GM19452 (cell line): ENCODE results near the gene TSEN2.
"Not testable (repeated sequence)": the region's sequence is repeated elsewhere in the genome, so short reads cannot be mapped to it uniquely, and the experiment has no call there.

Experiments used
- ATAC-seq: cut with Tn5 transposase; IDR thresholded peaks from one replicate; pipeline ENCODE4 v1.9.1; 2021; ENCODE audit not compliant: unreplicated experiment

TSEN2 gene

DNA sequence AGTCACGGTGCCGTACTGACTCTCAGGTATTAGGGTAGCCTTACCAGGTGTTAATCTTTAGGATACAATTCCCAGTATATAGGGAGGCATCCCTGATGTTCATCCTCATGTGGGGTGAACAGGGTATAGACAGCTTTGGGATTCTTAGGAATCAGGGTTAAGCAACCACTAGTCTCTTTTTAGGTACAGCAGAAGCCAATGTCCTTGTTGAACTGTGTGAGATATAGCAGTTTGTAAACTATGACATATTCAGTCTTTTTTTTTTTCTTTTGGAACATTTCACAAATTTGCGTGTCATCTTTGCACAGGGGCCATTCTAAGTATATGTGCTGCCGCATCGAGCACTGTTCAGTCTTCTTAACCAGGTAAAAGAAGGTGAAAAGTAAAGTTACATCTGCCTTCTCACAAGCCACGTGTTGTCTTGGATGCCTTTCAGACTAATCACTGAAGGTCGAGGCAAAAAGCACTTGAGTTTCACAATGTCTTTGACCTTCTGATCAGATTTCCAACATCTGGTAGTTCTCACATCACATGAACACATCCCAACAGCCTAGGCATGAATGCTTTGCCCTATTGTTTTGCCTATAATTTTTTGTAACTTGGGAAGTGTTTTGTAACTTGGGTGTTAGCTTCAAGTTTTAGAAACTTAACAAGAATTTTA lies 17.2 kb downstream of the TSEN2 start:
- no peak for ATAC-seq

DNA sequence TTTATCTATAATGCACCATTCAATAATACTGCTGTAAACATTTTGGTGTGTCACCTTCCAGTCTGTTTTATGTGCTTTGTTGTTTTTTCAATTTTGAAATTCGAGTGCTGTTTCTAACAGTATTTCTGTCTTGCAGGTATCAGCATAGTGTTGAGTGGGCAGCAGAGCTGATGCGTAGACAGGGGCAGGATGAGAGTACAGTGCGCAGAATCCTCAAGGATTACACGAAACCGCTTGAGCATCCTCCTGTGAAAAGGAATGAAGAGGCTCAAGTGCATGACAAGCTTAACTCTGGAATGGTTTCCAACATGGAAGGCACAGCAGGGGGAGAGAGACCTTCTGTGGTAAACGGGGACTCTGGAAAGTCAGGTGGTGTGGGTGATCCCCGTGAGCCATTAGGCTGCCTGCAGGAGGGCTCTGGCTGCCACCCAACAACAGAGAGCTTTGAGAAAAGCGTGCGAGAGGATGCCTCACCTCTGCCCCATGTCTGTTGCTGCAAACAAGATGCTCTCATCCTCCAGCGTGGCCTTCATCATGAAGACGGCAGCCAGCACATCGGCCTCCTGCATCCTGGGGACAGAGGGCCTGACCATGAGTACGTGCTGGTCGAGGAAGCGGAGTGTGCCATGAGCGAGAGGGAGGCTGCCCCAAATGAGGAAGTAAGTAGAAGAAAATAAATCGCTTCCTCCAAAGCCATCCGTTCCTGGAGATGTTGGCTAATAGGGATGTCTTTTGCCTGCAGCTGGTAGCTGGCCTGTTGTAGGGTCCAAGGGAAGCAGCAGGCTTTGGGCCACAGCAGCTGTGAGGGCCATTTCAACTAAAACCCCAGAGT lies 19.1 kb downstream of the TSEN2 start:
- ATAC-seq, result no peak

DNA sequence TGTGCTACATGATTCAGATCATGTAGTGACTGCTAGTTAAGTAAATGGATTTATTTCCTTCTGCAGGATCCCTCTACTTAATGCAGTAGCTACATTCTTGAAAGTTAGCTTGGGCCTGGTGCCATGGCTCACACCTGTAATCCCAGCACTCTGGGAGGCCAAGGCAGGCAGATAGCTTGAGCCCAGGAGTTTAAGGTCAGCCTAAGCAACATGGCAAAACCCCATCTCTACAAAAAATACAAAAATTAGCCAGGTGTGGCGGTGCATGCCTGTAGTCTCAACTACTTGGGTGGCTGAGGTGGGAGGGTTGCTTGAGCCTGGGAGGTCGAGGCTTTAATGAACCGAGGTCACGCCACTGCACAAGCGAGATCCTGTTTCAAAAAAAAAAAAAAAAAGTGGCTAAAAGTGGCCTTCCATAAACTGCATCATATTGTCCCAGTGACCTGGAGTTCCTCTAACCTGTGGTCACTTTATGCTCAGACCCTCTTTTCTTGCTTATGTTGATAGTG lies 22.0 kb downstream of the TSEN2 start:
- ATAC-seq, result no peak

DNA sequence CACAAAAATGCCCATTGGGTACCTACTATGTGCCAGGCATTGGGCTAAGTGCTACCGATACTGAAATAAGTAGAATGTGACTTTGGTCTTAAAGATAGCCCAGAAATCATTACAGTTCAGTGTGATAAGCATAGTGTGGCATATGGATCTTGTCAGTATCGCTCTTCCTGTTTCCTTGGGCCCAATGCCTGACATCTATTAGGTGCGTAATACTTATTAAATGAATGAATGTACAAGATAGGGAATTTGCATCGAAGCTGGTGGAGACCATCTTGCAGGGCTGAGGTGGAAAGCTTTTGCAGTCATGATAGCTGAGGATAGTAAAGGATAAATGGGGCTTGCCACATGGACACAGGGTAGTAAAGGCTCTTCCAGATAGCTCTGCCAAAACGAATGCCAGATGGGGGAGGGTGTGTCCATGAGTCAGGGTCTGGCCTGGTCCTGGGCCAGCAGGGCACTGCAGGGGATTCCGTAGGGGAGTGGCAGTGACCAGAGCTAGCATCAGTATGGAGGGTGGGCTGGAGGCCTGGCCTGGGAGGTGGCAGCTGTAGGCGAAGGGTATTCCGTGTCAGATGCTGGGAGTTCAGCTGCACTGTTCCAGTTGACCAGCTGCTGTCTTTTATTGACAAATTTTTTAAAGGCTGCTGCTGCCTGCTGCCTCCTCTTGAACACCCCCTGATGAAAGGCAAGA lies 23.5 kb downstream of the TSEN2 start:
- ATAC-seq, result no peak

DNA sequence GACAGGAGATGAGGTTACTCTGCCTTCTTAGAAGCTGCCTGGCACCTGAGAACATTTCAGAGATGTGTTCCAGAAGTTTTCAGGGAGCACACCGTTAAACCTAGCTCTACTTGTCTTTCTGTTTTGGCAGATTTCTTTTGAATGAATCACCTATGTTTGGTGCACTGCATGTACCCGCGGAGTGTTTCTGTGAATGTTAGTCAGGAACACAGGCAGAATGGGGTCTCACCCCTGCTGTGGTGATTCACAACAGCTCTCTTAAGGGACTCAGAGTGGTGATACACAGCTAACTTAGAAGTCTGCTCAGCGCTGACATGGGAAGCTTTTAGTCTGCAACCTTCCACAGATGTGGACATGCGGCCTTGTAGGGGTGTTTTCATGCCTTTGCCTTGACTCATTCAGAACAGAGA lies 24.0 kb downstream of the TSEN2 start:
- no peak for ATAC-seq

DNA sequence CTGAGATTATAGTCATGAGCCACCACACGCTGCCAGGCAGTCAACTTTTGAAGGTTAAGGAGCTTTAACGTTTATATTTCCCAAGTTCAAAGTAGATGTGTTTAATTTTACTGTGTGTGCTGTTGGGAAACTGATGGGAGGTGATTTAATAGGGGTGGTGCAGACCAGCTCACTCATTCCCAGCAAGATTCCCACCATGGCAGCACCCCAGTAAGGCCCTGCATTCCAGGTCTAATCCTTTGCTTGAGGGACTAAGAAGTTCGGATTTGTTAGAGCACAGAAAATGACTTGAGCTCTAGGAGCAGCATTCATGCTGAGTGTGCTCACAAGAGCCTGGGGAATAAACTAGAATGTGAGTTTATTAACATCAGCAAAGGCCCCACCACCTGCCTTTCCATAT lies 25.2 kb downstream of the TSEN2 start:
- ATAC-seq, result no peak

DNA sequence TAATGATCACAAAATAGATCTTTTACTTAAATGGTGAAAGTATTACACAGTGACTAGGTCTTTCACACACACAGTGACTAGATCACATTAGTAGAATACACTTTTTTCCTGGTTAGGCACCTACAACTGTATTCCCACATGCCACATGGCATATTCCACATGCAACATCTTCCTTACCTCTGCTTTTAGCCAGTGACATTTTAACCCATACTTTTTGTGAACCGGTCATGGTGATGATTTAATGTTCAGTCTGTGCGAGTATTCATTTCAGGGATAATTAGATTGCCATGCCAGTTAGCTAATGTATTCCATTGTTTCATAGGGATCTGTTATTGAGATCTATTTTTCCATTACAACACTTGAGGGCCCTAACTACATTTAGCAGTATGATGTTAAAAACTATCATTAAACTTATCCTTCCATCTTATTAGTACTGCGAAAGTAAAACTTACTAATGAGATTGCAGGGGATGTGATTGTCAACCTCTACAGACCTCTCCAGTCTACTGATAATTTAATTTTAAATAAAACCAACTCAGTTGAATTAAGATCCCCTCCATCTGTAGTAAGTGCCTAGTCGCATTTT lies 28.3 kb downstream of the TSEN2 start:
- ATAC-seq, result no peak

DNA sequence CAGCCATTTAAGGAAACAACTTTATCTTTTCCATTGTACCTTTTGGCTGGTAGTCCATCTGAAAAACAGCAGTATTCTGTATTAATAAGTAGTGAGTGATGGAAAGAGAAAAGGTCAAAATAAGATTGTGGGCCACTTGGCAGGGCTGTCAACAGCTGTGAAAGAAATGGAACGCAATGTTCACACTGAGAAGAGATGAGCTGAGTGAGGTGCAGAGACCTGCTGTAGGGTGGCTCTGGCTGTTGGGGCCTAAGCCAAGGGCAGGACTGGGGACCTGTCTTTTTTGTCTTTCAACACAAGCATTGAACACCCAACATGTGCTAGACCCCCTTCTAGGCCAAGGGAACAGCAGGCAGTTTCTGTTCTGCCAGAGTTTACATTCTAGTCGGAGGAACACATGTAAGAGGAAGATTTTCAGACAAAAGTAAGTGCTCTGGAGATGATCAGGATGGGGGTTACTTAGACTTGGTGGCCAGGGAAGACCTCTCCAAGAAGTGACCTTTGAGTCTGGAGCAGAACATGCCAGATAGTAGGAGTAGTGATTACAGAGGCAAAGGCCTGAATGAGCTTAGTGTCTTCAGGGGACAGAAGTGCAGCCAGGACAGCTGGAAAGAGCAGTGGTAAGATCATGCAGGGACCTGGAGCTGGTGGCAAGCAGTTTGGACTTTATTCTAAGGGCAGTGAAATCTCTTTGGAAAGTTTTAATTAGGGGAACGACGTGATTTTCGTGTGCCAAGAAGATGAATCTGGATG lies 29.6 kb downstream of the TSEN2 start:
- ATAC-seq, result no peak

DNA sequence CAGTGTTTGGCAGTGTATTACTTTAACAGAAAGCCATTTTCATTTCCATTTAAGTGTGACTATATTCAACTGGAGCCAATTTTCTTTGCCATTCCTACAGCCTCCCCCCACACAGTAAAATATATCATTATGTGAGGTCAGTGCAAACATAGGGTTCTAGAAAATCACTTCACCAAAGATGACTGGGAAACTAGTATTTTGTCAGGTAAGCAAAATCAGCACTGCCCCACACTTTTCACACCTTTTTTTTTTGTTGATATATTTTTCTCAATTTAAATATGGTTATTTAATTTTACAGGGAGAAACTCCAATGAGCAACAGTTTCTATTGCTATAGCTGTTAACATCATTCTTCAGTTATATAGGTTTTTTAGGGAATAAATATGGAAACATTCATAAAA lies 31.4 kb downstream of the TSEN2 start:
- ATAC-seq, result no peak

DNA sequence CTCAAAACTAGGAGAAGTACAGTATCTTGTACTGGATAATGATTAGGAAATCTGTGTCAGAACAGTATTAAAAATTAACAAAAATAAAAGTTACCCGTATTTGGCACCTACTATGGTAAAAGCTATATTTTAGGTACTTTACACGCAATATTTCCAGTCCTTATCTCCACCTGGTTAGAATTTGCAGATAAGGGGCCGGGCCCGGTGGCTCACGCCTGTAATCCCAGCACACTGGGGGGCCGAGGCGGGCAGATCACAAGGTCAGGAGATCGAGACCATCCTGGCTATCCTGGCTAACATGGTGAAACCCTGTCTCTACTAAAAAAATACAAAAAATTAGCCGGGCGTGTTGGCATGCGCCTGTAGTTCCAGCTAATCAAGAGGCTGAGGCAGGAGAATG lies 32.6 kb downstream of the TSEN2 start:
- no peak for ATAC-seq

DNA sequence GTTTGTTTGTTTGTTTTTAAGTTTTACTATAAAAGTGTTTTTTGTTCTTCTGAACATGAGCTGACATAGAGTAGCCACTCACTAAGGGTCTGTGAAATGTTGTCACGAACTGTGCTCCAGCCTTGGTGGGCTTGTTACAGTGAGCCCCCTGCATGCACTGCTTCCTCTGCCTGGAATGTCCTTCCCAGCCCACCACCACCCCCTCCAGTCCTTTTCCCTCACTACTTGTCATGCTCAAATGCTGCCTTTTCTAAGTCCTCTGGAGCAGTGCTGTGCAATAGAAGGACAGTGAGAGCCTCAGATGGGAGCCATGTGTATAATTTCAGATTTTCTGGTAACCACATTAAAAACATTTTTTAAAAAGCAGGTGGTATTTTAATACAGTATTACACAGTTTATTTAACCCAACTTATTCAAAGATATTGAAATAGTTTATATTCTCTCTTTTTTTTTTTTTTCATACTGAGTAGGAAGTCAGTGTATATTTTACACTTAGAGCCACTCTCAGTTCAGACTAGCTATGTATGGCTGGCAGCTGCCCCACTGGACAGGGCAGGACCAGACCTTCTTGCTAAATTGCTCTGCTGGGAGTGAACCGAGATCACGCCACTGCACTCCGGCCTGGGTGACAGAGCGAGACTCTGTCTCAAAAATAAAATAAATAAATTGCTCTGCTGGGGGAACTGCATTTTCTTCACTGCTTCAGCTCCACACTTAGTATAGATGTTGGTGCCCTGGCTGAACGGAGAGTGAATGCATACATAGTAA lies 34.2 kb downstream of the TSEN2 start:
- ATAC-seq, result no peak

DNA sequence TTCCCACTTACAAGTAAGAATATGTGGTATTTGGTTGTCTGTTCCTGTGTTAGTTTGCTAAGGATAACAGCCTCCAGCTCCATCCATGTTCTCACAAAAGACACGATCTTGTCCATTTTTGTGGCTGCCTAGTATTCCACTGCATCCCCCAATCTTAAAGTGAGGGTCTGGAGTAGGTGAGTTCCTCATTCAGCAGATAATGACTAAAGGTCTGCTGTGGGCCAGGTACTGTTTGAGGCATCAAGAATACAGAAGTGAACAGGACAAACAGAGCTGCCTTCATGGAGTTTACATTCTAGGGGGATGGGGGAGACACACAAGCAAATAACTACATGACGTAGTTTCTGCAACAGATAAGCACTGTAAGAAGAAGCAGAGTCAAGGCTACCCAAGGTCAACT lies 36.7 kb downstream of the TSEN2 start:
- no peak for ATAC-seq

DNA sequence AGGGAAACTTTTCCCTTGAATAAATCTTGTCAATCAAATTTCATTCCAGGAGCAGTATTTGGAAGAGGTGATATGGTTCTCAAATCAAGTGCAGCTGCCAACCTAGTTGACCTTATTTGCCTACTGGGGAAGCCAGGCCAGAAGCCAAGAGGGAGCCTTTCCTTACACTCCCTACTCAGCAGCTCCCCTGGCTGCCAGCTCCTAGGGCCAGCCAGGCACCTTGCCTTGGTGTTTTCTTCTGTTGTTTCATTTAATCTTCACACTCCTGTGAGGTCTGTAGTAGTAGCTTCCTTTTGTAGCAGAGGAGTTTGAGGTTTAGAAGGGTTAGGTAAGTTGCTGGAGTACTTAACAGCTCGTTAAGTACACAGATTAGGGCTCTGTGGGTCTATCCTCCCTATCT lies 38.4 kb downstream of the TSEN2 start:
- no peak for ATAC-seq

DNA sequence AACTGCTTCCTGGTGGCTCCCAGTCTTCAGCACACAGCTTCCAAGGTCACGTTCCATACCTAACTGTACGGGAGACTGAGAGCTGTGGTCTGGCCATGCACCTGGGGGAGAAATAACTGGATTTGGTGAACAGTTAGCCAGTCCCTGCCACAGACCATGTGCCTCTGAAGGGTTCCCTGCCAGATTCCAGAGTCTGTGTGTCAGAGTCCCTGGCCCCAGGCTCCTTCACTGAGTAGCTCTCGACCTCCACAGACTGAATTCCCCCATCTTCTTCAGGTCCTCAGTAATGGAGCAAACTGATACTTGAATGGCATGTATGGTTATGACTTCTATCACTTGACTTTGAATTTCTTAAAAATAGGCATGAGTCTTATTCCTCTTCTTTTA lies 43.5 kb downstream of the TSEN2 start:
- no peak for ATAC-seq

DNA sequence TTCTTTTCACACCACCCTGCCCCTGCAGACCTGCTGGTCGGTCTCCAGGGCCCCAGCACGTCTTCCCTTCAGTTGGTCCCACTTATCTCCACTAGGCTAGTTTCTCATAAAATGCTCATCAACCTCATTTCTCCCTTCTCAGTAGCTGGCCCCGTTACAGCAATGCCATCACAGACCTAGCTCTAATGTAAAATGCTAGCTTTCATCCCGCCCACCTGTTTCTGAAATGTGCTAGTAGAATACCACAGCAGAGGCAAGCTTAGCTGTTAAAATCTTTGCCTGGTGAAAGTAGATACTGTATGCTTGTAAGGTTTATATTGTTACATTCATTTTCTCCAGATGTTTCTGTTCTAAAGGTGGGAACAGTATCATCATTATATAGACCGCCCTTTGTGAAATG lies 47.9 kb downstream of the TSEN2 start:
- no peak for ATAC-seq

DNA sequence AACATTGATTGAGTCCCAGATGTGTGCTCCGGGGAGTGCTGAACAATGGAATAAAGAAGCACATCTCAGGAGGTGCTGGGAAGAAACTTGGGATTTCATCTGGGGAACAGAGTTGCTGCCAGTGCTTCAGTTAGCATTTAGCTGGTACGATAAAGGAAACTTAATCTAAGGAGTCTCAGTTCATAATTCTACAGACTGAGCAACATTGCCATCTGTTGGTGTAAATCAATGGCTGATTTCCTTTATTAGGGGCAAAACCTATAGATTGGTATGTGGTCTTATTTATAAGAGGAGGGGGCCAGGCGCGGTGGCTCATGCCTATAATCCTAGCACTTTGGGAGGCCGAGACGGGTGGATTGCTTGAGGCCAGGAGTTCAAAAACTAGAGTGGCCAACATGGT lies 52.1 kb downstream of the TSEN2 start:
- no peak for ATAC-seq

DNA sequence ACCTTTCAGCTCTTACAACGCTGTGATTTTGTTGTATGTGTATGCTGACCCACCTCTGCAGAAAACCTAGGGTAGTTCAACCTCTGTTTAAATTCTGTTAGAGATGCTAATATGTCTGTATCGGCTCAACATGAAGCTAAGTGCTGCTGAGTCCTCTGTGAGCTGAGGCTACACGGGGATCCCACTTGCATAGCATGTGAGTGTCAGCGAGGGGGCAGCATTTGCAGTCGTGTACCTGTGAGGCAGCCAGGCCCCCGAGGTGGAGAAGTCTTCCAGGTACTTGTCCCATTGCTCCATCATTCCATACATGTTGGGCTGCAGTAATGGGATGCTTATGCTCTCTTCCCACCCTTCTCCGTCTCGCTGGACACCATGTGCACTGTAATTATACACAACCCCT lies 57.3 kb downstream of the TSEN2 start:
- ATAC-seq, result no peak

DNA sequence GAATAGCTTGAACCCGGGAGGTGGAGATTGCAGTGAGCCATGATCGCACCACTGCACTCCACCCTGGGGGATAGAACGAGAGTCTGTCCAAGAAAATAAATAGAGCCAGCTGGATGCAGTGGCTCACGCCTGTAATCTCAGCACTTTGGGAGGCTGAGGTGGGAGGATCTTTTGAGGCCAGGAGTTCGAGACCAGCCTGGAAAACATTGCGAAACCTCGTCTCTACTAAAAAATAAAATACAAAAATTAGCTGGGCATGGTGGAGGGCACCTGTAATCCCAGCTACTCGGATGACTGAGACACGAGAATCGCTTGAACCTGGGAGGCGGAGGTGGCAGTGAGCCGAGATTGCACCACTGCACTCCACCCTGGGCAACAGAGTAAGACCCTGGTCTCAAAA lies 59.2 kb downstream of the TSEN2 start:
- not testable (repeated sequence) for ATAC-seq

DNA sequence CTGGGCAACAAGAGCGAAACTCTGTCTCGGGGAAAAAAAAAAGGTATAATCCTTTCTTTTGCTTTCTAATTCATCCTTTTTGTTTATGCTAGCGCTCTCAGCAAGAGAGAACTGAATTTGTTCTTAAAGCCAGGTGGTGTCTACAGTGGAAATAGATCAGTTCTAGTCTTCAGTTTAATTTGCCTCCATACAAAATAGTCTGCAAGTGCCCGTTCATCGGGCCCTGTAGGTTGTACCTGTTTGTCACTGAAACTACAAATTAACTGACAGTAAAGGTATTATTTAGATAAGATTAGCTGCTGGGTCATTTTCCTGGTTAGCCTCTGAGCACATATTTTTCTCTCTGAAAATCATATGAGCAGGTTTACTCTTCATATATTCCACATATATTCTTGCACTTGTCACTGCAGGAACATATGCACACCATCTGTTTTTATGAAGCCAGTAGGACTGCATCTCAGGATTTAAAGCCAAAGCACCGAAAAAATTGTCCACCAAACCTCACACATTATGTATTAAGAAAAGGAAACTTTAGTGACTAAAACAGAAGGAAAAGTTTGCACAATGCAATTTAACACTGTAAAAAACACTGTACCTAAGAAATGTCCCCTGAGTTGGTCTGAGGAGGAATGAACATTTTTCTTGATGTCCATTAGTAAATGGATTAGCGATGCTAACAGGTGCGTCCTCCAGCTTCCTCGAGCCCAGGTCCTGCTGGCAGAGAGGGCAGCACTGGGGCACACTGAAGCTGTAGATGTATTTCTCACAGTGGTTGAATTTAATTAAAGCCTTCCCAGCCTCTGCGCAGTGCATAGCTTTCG lies 60.6 kb downstream of the TSEN2 start:
- ATAC-seq, result no peak
